ENCODE measurements around the gene TTC3.

TTC3 gene

GRCh38 chr21:37146320-37147235, 73.5 kb downstream of the TTC3 start:
- no peak for DNase-seq (ENCODE audit: low spot score)

GRCh38 chr21:37149411-37149810, 76.4 kb downstream of the TTC3 start:
- no peak for DNase-seq (ENCODE audit: low spot score)

- DNase-seq (ENCODE audit: low spot score) = no peak
Measured at GRCh38 chr21:37153196-37153934, 80.3 kb downstream of the TTC3 start.

- peak; percentile 93 for DNase-seq (ENCODE audit: low spot score)
Measured at GRCh38 chr21:37153935-37154350, 80.9 kb downstream of the TTC3 start.

GRCh38 chr21:37155186-37155585, 82.1 kb downstream of the TTC3 start:
- DNase-seq (ENCODE audit: low spot score) = no peak

GRCh38 chr21:37157938-37158337, 84.9 kb downstream of the TTC3 start:
- DNase-seq (ENCODE audit: low spot score) = no peak

- no peak for DNase-seq (ENCODE audit: low spot score)
Measured at GRCh38 chr21:37159053-37159776, 86.2 kb downstream of the TTC3 start.

- no peak for DNase-seq (ENCODE audit: low spot score)
Measured at GRCh38 chr21:37159949-37160348, 86.9 kb downstream of the TTC3 start.

- DNase-seq (ENCODE audit: low spot score) = no peak
Measured at GRCh38 chr21:37164742-37165141, 91.7 kb downstream of the TTC3 start.

- no peak for DNase-seq (ENCODE audit: low spot score)
Measured at GRCh38 chr21:37165586-37165985, 92.5 kb downstream of the TTC3 start.

- DNase-seq (ENCODE audit: low spot score) = peak; percentile 60
Measured at GRCh38 chr21:37166733-37167132, 93.7 kb downstream of the TTC3 start.

- no peak for DNase-seq (ENCODE audit: low spot score)
Measured at GRCh38 chr21:37168666-37169065, 95.6 kb downstream of the TTC3 start.

- DNase-seq (ENCODE audit: low spot score) = no peak
Measured at GRCh38 chr21:37172646-37173045, 99.6 kb downstream of the TTC3 start.

GRCh38 chr21:37176716-37177115, 103.7 kb downstream of the TTC3 start:
- peak; percentile 82 for DNase-seq (ENCODE audit: low spot score)

- no peak for DNase-seq (ENCODE audit: low spot score)
Measured at GRCh38 chr21:37181059-37181458, 108.0 kb downstream of the TTC3 start.

GRCh38 chr21:37182222-37182621, 109.2 kb downstream of the TTC3 start:
- DNase-seq (ENCODE audit: low spot score) = no peak

- DNase-seq (ENCODE audit: low spot score) = no peak
Measured at GRCh38 chr21:37183749-37184148, 110.7 kb downstream of the TTC3 start.

GRCh38 chr21:37184784-37185593, 111.9 kb downstream of the TTC3 start:
- no peak for DNase-seq (ENCODE audit: low spot score)

GRCh38 chr21:37186983-37187382, 113.9 kb downstream of the TTC3 start:
- no peak for DNase-seq (ENCODE audit: low spot score)

- no peak for DNase-seq (ENCODE audit: low spot score)
Measured at GRCh38 chr21:37188825-37189224, 115.8 kb downstream of the TTC3 start.

- no peak for DNase-seq (ENCODE audit: low spot score)
Measured at GRCh38 chr21:37192019-37192418, 119.0 kb downstream of the TTC3 start.

- no peak for DNase-seq (ENCODE audit: low spot score)
Measured at GRCh38 chr21:37193006-37193405, 120.0 kb downstream of the TTC3 start.
